ENCODE results near the gene TEC. TPM values are rescaled to one million over a fixed set of nuclear protein-coding genes. Genes with fewer than 3 reads are reported as not detected.

Gene TEC
- total and polyA plus RNA-seq, 9 of the 15 experiments (the other 6 are each of a cell fraction or from before 2014, with no cell fraction given) = 5.3 to 14.7 (median 8.8) TPM

DNA sequence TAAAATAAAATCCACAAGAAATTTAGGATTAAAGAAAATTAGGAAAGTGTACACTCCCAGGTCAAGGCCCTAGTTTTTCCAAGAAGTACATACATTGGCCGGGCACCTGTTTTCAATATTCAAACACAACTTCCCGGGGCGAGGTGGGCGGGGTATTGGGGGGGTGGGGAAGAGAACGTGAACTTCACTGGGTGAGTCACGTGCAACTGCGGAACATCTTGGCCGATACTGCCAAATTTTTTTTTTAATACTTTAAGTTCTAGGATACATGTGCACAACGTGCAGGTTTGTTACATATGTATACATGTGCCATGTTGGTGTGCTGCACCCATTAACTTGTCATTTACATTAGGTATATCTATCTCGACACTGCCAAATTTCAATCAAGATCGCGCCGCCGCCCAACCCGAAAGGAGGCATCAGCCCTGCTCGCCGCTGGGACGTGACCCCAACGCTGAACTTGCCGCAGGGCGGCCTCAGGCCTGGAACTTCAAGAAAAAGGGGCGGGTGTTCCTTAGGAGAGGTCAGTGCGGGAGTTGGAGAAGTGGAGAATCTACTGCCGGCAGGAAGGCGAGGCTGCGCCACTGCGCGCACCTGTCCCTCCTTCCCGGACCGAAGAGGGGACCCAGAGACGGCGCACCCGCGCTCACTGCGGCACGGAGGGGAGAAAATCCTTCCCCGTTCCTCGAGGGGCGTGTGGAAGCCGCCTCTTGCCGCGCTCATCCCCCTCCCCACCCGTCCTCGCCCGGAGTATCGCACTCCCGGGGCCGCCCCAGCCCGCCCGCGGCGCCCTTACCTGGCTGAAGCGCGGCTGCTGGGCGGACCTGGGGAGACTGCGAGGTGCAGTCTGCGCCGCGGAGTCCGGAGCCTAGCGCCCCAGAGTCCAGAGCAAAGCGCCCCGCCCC lies at the start of gene TEC (continued):
- TF ChIP-seq GABPA (tag; conservative IDR thresholded peaks at IDR 0.05; ENCODE audit: low read depth) = no peak
- no peak for TF ChIP-seq ADNP (tag; IDR thresholded peaks at IDR 0.05)
- no peak for TF ChIP-seq HNRNPUL1 (IDR thresholded peaks at IDR 0.05; ENCODE audit: low read length)
- TF ChIP-seq ZNF444 (CRISPR knock-in tag; IDR thresholded peaks at IDR 0.05) = no peak
- TF ChIP-seq PHF21A (IDR thresholded peaks at IDR 0.05; ENCODE audit: borderline replicate concordance, low read depth) = peak; percentile 83
- TF ChIP-seq ZNF518B (CRISPR knock-in tag; IDR thresholded peaks at IDR 0.05) = no peak
- no peak for TF ChIP-seq CBX5 (IDR thresholded peaks at IDR 0.05; ENCODE audit: borderline replicate concordance, low read depth)
- TF ChIP-seq, protein P1, sequence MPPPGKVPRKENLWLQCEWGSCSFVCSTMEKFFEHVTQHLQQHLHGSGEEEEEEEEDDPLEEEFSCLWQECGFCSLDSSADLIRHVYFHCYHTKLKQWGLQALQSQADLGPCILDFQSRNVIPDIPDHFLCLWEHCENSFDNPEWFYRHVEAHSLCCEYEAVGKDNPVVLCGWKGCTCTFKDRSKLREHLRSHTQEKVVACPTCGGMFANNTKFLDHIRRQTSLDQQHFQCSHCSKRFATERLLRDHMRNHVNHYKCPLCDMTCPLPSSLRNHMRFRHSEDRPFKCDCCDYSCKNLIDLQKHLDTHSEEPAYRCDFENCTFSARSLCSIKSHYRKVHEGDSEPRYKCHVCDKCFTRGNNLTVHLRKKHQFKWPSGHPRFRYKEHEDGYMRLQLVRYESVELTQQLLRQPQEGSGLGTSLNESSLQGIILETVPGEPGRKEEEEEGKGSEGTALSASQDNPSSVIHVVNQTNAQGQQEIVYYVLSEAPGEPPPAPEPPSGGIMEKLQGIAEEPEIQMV (tag; conservative IDR thresholded peaks at IDR 0.05; ENCODE audit: low read depth) = peak; percentile 99
- TF ChIP-seq HMGN3 (IDR thresholded peaks at IDR 0.05; ENCODE audit: borderline replicate concordance, extremely low read depth, insufficient read length, low read depth, low read length) = peak; percentile 46
- peak; percentile 50; the same call in 1 of the 2 replicates for TF ChIP-seq RB1 (IDR thresholded peaks at IDR 0.05; ENCODE audit: low read depth)
- TF ChIP-seq ZNF778 (CRISPR knock-in tag; IDR thresholded peaks at IDR 0.05) = no peak
- 0 out of 2 replicates have a peak, but pooled peaks have one; percentile 33 for TF ChIP-seq DIDO1 (tag; IDR thresholded peaks at IDR 0.05; ENCODE audit: low read depth)
- TF ChIP-seq SMAD4 (CRISPR knock-in tag; conservative IDR thresholded peaks at IDR 0.05) = peak; percentile 72
- peak; percentile 86 for TF ChIP-seq BHLHE40 (IDR thresholded peaks at IDR 0.05; ENCODE audit: low read length)
- TF ChIP-seq MAFK (IDR thresholded peaks at IDR 0.05; ENCODE audit: low read length) = no peak
- TF ChIP-seq ZFP36 (IDR thresholded peaks at IDR 0.05; ENCODE audit: low read depth, low read length, partially characterized antibody) = peak; percentile 35
- no peak for TF ChIP-seq BMI1 (IDR thresholded peaks at IDR 0.05; ENCODE audit: low read length)
- no peak for TF ChIP-seq NFE2 (IDR thresholded peaks at IDR 0.05; ENCODE audit: low read depth)

Data from K562 (cell line).